HG03432 (cell line): ENCODE data around the gene RAD54L.

Experiments
- ATAC-seq: cut with Tn5 transposase; IDR thresholded peaks from one replicate; pipeline ENCODE4 v1.9.1; 2021; ENCODE audit warnings: mild to moderate bottlenecking, moderate library complexity; ENCODE audit not compliant: unreplicated experiment

The RAD54L gene

DNA sequence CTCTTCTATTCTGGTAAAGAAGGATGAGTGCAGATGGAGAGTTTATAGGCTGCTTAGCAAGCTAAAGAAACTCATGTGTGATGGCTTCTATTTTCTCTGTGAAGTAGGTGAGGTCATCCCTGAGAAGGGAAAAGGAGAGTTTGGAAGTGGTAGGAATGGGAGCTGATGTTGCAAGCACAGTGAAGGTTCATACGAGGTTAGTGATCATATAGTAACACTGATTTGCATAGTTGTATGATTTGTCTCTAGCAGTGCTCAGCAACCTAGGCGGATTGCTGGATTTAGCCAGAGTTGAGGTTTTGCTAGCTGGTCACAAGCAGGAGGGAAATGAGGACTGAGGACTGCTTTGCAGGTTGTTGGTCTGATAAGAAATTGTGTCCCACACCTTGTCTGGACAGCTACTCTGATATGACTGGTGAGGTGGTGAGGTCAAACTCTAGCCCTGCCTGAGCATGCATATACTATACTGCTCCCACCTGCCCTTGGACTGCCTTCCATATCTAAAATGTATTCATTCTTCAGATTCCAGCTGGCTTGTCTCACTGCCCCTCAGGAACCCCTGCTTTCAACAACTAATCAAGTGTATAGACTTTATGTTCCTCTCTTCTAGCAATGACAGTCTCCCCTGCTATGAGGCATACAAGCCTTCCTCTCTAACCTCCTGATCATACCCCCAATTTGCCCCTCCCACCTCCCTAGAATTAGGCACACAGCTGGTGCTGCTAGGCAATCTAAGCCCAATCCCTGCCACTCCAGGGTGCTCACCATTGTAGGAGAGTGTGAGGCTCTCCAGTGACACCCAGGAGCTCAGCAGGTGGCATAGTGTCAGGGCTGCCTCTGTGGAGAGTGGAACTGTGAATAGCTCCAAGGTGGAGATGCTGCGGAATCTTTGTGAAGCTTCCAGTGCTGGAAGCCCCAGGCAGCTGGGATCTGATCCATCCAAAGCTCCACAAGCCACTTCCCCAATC is 37.3 kb downstream of the RAD54L start:
- no peak for ATAC-seq

DNA sequence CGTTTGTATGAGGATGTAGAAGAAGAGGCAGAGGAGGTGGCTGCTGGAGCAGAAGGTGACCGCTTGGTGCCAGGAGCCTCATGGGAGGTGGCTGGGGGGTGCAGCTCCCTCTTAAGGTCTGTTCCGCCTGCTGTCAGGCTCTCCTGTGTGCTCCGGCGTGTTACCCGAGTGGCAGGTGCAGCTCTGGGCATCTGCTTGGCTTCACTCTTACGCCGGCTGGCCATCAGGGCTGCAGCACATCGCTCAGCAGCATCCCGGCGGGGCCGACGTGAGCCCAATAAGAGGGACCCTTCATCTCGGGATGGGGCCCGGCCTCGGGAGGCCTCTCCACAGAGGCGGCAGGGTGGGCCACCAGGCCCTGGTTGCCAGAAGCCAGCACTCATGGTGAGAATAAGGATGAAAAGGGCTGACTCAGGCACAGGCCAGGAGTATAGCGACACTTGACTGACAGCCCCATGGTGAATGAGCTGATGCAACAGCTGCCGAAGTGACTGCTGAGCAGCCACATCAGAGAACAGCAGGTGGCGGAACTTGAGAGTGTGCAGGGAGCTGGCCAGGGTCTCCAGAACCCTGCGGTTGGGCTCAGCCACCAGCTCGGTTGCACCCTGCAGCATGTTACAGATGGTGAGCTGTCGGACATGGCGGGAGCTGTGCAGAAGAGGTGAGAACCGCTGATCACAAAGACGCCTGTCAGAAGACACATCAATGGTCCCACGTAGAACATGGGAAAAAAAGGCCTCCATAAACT is 38.3 kb downstream of the RAD54L start:
- no peak for ATAC-seq

DNA sequence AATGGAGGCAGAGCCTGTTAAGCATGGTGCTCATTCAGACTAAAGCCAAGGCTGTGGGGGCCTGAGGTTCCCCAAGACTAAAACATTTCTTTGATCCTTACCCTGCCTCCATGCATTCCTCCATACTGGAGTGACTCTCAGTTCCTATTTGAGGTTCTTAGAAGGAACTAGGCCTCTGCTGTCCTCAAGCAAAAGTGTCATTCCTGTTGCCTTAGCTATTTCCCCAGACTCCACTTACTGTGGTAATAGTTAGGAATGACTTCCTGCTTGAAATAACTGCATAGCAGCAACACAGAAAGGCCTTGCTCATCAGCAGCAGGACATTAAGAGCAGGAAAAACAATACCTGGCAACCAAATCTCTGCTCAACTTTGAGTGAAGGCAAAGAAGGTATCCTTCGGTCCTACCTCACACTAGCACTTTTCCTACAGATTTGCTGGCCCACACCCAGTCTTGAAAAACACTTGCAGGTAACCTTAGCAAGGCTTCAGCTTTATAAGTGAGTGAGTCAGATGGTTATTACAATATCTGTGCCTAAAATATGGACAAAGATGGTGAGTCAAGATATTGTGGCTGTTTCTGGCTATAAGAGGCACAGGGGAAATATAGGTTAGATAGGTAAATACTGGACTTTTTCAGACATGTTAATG is 41.0 kb downstream of the RAD54L start:
- no peak for ATAC-seq

DNA sequence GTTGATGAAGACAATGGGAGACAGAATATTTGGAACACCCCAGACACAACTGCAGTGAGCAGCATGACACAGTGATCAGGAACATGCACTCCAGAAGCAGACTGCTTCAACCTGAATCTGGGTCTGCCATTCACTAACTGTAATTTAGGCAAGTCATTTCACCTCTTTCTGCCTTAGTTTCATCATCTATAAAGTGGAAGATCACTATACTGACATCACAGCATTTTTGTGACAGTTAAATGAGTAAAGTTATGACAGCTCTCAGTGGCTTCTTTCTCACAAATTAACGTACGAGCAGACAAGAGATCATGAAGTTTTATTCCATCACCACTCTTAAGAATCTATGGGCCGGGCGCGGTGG is 41.6 kb downstream of the RAD54L start:
- ATAC-seq: no peak

DNA sequence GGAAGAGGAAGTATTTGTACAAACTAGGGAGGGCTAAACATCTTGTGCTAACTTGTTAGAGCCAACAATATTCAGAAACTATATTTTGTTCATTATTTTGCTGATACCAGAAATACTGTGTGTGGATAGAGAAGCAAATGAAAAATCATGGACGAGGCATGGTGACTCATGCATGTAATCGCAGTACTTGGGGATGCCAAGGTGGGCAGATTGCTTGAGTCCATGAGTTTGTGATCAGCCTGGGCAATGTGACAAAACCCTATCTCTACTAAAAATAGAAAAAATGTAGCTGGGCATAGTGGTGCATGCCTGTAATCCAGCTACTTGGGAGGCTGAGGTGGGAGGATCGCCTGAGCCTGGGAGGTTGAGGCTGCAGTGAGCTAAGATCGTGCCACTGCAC is 42.4 kb downstream of the RAD54L start:
- no peak for ATAC-seq

DNA sequence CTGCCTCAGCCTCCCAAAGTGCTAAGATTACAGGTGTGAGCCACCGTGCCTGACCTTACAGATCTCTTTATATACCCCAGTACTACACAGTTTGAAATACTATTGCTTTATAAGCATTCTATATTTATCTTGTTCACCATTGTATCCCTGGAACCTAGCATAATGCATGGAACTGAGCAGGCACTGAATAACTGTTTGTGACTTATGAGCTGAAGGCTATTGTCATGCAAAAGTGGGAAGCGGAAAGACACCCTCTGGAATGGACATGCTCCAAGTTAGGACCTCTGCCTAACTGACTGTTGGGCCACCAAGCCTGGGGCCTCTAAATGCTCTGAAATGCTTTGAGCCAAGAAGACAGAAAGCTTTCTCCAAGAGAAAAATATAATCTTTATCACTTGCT is 47.7 kb downstream of the RAD54L start:
- ATAC-seq: no peak

DNA sequence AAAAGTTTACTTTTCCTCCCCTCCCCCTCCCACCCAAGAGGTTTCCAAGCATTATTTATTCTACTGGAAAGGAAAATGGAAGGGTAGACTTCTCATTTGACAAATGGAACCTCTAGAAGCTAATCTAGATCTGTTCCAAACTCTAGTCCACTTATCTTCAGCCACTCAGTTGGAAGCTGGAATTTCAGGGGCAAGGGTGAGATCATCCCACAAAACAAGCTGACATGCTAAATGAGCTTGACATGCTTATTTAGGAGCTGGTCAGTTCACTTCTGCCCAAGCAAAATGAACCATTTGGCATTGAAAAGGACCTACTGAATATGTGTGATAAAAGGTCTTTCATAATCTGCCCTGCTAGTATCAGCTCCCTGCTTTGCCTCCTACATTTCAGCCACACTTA is 50.8 kb downstream of the RAD54L start:
- ATAC-seq: no peak

DNA sequence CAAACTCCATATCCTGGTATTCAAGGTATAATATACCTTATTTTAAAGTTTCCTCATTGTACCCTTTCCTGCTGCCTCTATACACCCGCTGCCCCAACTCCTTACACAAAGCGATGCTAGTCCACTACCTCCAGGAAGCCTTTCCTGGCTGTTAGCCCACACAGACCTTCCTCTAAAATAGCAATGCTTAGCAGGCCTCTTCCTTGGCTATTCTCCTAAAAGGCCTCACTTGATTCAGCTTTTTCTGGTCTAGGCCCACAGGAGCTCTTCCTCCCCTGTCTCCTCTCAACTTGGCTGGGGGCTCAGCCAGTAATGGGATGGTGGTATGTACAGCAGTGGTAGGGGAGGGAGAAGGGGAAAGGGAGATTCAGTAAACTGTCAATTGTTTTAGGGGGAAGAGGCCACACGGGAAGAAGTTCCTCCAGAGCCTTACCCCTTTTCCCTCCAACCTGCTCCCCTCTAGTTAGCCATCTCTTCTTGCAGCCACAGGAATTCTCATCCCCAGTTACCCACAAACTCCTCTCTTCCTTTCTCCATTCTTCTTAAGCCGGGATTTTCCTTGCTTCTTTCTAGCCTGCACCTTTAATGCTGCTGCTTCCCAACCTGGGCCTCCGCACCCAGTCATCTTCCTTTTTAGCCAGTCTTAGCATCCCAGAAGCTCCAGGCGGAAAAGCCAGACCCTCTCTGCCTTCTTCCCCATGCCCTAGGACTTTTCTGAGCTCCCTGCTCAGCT is 53.3 kb downstream of the RAD54L start:
- ATAC-seq: no peak

DNA sequence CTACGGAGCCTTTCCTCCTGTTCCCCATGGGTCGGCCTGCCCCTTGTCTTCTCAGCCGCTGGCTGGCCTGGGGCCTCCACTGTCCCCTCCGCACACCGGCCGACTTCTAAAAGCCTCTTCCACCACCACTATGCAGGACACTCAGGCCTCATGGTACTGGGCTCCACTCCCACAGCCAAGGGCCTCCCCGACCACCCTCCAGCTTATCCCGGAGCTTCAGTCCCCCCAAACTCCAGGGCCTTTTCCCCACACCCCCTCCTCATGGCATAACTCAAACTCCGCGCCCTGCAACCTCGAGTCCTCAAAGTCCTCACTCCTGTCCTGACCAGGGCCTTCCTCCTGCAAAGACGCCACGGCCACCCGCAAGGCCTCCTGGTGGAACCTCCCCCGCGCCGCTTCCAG is 53.8 kb downstream of the RAD54L start:
- no peak for ATAC-seq

DNA sequence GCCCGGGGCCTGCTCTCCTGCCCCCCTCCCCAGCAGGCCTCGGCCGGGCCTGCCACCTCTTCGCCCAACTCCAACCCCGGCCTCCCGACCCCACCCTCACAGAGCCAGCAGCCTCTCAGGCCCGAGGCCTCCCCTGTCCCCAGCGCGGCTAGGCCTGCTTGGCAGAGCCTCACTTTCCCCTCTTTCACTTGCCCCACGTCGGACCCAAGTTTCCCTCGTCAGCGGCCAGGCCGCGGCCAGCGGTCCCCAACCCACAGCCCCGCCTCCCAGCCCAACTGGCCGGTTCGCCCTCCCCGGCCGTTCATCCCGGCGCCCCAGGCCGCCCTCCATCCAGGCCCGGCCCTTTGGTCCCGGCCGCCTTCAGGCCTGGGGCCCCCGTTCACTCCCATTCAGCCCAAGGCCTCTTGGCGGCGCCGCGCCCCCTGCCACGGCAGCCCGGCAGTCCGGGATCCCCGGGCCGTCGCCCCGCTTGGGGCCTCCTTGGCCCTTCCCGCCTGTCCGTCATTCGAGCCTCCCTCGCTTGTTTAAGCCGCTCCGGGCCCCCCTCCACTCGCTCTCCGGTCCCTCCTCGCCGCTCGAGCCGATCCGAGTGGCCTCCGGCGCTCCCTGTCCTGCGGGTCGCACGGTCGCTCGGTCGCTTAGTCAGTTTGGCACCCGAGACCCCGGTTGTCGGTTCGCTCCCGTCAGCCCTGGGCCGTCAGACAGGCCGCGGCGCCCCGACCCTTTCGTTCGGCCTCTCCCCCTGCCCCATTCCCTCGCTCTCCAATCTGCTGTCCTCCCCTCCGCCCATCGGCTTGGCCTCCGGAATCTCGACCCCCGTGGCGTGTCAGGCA is 54.5 kb downstream of the RAD54L start:
- ATAC-seq: peak; percentile 32

DNA sequence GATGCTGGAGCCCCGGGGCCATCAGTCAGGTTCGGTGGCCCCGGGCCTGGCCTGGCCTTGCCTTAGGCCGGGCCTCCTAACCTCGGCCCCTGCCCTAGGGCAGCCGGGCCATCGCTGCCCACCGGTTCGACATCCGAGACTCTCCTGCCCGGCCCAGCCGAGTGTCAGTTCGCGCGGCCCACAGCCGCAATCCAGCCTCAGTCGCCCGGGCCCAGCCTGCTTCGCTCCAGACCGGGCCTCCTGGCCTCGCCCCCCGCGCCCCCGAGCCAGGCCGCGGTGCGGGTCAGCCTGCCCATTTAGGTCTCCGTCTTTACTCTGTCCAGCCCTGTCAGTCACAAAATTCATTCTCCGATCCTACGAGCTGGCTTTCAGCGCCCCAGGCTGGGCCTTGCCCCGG is 55.1 kb downstream of the RAD54L start:
- ATAC-seq: peak; percentile 10

DNA sequence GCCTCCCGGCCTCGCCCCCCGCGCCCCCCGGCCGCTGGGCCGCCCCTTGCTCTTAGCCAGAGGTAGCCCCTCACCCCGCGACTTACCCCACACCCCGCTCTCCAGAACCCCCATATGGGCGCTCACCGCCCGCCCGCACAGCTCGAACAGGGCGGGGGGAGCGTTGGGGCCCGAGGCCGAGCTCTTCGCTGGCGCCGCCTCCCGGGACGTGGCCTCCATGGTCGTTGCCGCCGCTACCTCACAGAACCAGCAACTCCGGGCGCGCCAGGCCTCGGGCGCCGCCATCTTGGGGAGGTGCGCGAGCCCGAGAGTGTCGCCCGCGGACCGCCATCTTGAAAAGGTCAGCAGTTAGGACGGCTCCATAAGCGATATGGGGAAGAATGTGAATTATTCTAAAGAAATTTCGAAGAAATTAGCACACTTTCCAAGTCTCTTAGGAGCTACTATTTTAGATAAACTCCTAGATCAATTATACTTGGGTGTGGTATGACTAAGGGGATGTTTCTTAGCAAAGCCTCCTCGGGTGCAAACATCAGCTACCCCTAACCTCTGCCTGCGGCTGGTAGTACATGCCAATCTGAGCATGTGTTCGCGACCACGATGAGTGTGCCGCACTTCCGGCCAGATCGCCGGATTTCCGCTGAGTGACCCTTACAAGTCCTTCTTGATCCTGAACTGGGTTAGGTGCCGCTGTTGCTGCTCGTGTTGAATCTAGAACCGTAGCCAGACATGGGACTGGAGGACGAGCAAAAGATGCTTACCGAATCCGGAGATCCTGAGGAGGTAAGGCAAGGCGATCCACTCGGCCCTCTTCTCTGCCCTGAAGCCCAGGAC is 55.7 kb downstream of the RAD54L start, which contains the start of the genes LRRC41 and UQCRH:
TSS of gene LRRC41 (minus strand) at position 579 of the 834 bp plus-strand sequence. CDS start at position 285, 294 bp downstream.
TSS of gene UQCRH (plus strand) at position 661 of the 834 bp plus-strand sequence. CDS start at position 730, 69 bp downstream.
- ATAC-seq: peak; percentile 84

DNA sequence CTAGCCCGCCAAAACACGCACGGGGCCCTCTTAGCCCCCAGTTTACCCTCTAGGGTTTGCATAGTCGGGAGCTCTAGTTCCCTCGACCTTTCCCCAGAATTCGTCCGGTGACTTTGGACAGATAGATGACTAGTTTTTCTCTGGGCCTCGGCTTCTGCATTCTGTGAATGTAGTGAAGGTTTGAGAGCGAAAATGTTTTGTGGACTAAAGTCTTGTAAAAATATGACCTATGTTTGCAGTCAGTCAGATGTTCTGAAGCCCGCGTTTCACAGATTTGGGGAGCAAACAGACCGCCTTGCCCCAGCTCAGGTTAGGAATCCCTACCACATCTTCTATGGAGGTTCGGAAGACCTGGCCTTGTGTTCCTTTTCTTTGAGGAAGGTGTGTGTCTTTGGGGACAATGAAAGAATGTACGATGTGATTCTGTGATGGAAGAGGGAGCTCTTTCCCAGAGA is 56.3 kb downstream of the RAD54L start:
- no peak for ATAC-seq

DNA sequence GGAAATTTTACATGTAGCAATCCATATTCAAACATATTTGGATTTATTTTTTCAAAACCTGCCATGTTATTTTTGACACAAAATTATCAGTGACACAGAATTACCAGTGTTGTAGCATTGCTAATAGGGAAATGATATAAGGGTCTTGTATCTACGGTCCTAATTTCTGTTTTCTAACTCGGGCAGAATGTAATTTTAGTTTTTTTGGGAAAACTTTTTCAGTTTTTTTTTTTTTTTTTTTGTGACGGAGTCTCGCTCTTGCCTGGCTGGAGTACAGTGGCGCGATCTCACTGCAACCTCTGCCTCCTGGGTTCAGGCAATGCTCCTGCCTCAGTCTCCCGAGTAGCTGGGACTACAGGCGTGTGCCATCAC is 58.6 kb downstream of the RAD54L start:
- no peak for ATAC-seq

DNA sequence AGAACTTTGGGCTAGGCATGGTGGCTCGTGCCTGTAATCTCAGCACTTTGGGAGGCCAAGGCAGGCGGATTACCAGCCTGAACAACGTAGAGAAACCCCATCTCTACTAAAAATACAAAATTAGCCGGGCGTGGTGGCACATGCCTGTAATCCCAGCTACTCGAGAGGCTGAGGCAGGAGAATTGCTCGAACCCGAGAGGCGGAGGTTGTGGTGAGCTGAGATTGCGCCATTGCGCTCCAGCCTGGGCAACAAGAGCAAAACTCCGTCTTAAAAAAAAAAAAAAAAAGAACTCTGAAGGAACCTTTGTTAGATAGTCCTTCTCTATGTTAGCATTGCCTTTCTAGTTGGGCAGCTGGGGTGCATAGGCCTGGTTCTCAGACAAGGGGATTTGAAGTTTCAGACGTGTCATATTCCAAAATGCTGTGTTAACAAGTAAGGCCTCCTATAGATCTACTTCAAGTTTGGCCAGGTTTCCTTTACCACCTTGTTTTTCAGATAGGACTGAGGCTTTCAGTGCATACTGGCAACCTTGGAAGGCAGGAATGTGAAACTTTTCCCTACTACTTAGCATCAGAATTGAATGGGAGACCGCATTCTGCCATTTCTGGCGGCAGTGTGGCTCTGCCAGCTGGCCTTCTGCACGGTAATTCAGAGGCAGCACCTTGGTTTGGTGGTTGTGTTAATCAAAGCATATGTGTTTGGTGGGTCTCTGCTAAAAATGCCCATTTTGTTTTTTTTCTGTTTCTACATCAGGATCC is 62.0 kb downstream of the RAD54L start:
- no peak for ATAC-seq

DNA sequence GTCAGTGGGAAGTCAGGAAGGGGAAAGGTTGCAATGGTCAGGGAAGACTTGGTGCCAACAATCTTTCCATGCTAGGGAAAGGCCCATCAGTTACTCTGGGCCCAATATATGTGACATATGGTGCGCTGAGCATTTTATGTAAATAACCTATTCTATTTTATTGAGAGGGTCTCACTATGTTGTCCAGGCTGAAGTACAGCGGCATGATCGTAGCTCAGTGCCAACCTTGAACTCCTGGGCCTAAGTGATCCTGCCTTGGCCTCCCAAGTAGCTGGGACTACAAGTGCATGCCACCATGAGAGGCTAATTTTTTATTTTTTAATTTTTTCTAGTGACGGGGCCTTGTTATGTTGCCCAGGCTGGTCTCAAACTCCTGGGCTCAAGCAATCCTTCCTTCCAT is 62.8 kb downstream of the RAD54L start:
- ATAC-seq: no peak

DNA sequence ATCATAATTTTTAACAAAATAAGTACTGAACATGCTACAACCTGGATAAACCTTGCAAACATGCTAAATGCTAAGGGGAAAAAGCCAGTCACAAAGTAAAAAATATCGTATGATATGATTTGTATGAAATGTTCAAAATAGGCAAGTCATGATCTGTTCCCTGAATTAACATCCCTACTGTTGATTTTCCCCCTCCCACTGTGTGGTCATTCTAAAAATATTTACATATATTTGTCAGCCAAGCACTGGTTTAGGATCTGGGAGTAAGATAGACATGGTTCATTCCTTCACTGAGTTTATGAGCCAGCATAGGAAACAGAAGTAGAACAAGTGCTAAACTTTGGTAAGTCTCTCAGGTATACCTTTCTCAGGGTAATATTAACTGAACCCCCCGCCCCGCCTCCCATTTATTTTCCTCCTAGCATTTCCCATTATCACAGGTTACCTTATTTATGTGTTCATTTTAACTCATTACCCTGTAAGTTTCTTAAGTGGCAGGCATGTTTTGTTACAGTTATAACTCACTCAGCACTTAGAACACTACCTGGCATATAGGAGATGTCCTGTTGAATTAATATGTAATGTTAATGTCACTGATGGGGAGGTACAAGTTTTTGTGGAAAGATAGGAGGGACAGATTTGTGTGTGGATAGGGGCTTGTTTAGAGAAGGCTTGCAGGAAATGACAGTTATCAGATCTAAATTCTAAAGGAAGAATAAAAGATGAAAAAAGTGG is 68.3 kb downstream of the RAD54L start:
- ATAC-seq: no peak
